Stimulated activated CD4-positive, alpha-beta T cell treated with anti-CD3 and anti-CD28 coated beads, Interleukin-1b, Interleukin-23, amount 100 ng/mL, for 48 hours (primary cell): Measurements from ENCODE around the gene ATG5.
A peak's percentile ranks its signal among the peaks of the same experiment; 100 is the strongest.
"Not testable (repeated sequence)": the region's sequence is repeated elsewhere in the genome, so short reads cannot be mapped to it uniquely, and the experiment has no call there.

Experiments used
- DNase-seq: peaks from one replicate; pipeline ENCODE4 v3.0.0-alpha.2; 2020

ATG5 gene

GRCh38 chr6:106256201-106256968, 69.2 kb downstream of the ATG5 start:
- no peak for DNase-seq

GRCh38 chr6:106255306-106255705, 70.3 kb downstream of the ATG5 start:
- no peak for DNase-seq

- DNase-seq, result no peak
These were observed 70.9 kb downstream of the ATG5 start for GRCh38 chr6:106254636-106255035.

- DNase-seq, result no peak
These were observed 71.8 kb downstream of the ATG5 start for GRCh38 chr6:106253731-106254130.

GRCh38 chr6:106253172-106253571, 72.4 kb downstream of the ATG5 start:
- no peak for DNase-seq

GRCh38 chr6:106252687-106253086, 72.9 kb downstream of the ATG5 start:
- DNase-seq, result no peak

- not testable (repeated sequence) for DNase-seq
These were observed 73.9 kb downstream of the ATG5 start for GRCh38 chr6:106251531-106252255.

GRCh38 chr6:106250953-106251352, 74.6 kb downstream of the ATG5 start:
- no peak for DNase-seq

- DNase-seq, result no peak
These were observed 75.9 kb downstream of the ATG5 start for GRCh38 chr6:106249658-106250057.

- DNase-seq, result peak; percentile 4
These were observed 77.8 kb downstream of the ATG5 start for GRCh38 chr6:106247733-106248132.

- no peak for DNase-seq
These were observed 78.3 kb downstream of the ATG5 start for GRCh38 chr6:106247293-106247692.

- DNase-seq, result no peak
These were observed 80.6 kb downstream of the ATG5 start for GRCh38 chr6:106244931-106245330.

GRCh38 chr6:106244521-106244920, 81.0 kb downstream of the ATG5 start:
- DNase-seq, result no peak

- no peak for DNase-seq
These were observed 82.3 kb downstream of the ATG5 start for GRCh38 chr6:106243261-106243660.

GRCh38 chr6:106241498-106241897, 84.1 kb downstream of the ATG5 start:
- no peak for DNase-seq

GRCh38 chr6:106237286-106237685, 88.3 kb downstream of the ATG5 start:
- DNase-seq, result no peak

GRCh38 chr6:106229876-106230445, 95.6 kb downstream of the ATG5 start:
- not testable (repeated sequence) for DNase-seq

- DNase-seq, result no peak
These were observed 97.7 kb downstream of the ATG5 start for GRCh38 chr6:106227612-106228507.

- DNase-seq, result no peak
These were observed 98.9 kb downstream of the ATG5 start for GRCh38 chr6:106226676-106227075.

GRCh38 chr6:106225581-106225980, 100.0 kb downstream of the ATG5 start:
- no peak for DNase-seq

GRCh38 chr6:106223300-106223930, 102.1 kb downstream of the ATG5 start:
- DNase-seq, result peak; percentile 69

- no peak for DNase-seq
These were observed 105.1 kb downstream of the ATG5 start for GRCh38 chr6:106220485-106220884.
